DMS153 treated with DMSO at 0.1 percent for 48 hours (cell line): ENCODE results near the gene HIPK3.
"Not testable (repeated sequence)": the region's sequence is repeated elsewhere in the genome, so short reads cannot be mapped to it uniquely, and the experiment has no call there.

Source experiments
- DNase-seq: peaks from one replicate; lab custom pipeline; 2025; ENCODE audit not compliant: unreplicated experiment; lab: John Stamatoyannopoulos, UW

The HIPK3 gene

DNA sequence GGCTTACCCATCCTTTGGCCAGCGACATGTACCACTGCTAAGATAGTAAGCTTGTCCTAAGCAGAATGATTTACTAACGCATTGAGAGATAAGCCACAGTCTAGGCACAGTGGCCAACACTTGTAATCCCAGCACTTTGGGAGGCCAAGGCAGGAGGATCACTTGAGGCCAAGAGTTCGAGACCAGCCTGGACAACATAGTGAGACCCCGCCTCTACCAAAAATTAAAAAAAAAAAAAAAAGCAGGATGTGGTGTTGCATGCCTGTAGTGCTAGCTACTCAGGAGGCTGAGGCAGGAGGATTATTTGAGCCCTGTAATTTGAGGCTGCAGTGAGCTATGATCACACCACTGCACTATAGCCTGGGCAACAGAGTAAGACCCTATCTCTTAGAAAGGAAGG lies 93.1 kb downstream of the HIPK3 start:
- no peak for DNase-seq

DNA sequence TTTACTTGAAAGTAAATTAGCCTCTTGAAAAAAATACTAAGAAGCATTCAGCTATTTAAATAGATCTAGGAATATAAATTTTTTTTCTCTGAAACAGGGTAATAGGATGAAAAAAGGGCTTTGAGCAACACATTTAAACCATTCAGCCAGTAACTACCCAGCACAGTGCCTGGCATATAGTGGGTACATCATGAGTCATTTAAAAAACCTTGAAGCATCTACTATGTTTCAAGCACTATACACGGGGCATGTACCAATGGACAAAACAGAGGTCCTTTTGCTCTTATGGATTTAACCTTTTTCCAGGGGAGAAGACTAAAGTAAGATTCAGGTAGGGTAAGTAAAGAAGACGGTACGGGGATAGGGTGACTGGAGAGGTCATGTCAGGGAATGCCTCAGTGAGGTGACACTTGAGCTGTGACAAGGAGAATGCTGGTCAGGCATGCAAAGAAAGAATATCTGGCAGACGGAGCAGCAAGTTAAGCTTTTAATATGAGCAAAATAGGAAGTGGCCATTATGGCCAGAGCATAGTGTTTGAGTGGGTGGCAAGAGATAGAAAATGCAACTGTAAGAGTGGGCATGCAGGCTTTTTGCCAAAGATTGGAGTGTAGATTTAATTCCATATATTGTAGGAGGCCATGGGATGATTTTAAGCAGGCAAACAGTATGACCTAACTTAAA lies 101.1 kb downstream of the HIPK3 start:
- DNase-seq = no peak

DNA sequence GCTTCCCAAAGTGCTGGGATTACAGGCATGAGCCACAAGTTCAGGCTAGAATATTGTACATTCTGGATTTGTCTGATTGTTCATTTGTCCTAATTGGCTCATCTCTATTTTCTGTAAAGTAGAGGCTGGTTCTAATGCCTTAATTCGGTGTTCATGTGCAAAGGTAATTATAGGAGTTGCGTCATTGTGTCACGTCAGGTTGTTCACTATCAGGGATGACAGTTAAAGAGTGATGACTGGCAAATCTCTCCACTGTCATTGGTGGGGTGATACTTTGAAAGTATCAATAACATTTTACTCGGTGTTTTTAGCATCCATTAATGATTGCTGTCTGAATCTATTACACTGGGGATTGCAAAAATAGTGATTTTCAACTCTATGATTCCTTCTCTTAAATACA lies 103.5 kb downstream of the HIPK3 start:
- DNase-seq = no peak

DNA sequence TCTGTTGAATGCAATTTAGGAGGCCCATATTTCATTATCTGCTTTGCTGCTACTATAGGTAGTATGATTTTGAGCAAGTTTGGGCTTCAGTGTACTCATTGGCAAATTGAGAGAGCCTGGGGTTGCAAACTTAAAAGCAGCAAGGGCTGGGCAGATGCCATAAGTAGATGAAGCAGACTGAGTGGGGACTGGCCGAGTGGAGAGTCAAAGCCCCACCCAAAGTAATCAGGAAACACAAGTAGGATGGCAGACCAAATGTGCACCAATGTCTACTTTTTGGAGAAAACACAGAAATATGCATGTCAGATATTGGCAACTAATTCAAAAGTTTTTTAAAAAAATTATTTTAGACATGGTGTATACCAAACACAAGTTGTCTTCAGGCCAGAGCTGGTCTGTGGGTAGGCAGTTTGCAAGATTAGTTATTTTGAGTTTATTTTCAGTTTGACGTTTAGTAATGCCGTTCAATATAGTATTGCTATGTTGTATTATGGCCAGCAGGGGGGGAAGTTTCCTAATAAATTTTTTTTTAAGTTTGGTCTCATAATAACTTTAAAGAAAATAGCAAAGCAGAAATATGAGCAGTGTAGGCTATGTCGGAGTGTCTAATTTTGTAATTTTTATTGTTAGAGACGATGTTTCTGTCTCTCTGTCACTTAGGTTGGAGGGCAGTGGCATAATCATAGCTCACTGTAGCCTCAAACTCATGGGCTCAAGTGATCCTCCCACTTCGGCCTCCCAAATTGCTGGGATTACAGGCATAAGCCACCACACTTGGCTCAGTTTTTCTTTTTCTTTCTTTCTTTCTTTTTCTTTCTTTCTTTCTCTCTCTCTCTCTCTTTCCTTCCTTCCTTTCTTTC lies 105.1 kb downstream of the HIPK3 start:
- peak; percentile 40 for DNase-seq

DNA sequence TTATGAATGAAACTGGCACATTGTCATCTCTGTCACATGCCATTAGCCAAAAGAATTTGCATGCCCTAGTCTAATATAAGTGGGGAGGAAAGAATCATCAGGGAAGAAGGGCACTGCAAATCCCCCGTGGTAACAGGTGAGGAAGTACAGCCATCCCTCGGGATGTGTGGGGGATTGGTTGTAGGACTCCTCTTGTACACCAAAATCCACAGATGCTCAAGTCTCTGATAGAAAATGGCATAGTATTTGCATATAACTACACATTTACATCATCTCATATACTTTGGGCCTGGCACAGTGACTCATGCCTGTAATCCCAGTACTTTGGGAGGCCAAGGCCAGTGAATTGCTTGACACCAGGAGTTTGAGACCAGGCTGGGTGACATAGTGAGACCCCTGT lies 109.7 kb downstream of the HIPK3 start:
- no peak for DNase-seq

DNA sequence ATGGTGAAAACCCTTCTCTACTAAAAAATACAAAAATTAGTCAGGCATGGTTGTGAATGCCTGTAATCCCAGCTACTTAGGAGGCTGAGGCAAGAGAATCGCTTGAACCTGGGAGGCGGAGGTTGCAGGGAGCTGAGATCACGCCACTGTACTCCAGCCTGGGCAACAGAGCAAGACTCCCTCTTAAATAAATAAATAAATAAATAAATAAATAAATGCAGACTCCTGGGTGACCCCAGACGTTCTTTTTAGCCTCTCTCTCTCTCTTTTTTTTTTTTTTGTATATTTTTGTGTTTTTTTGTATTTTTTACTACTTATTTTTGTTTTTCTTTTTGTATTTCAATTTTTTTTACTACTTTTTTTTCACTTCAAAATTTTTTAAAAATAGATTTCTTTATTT lies 111.3 kb downstream of the HIPK3 start:
- DNase-seq = not testable (repeated sequence)

DNA sequence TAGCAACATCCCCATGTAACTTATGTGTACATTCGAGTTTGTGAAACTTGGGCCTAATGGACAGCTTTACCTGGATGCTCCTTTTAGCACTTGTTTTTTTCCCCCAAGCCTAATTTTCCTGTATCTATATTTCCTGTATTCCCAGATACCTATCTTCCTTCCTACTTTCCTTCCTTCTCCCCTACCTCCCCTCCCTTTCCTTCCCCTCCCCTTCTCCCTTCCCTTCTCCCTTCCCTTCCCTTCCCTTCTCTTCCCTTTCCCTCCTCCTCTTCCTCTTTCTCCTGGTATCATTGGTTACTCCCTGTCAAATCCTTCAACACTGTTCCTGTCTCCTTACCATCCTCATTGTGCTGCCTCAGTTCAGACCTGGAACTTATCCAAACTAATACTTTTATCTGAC lies 111.8 kb downstream of the HIPK3 start:
- DNase-seq = no peak

DNA sequence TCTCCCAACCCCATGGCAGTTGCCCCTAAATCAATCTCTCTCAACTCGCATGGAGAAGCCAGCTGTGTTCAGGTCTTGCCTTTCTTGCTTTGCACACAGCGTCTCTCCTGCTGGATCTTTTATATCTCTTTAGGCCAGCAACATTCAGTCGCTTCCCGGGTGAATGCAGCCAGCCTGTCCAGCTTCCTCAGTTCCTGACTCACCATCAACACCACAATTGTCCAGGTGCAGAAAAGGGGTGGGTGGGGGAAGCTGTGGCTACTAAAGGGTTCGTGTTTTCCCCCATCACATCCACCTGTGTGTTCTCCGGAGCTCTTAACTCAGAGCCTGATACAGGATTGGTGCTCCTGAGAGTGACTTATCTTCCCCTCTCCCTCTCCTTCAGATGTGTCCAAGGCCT lies 116.5 kb downstream of the HIPK3 start:
- no peak for DNase-seq

DNA sequence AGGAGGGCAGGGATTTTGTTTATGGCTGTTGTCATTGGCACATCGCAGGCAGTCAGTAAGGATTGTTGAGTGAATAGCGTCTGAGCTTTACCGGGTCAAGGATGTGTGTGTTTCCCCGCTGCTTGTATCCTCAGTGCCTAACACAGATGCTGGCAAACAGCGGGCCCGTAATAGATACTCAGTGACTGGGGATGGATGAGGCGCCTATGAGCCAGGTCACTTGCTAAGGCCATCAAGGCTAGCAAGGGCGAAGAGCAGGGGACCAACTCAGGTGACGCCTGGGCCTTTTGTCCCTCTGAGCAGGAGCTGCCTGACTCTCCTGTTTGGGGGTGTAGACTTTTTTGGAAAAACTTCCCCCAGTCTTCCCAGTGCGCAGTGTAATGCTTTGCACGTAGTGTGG lies 118.1 kb downstream of the HIPK3 start:
- no peak for DNase-seq

DNA sequence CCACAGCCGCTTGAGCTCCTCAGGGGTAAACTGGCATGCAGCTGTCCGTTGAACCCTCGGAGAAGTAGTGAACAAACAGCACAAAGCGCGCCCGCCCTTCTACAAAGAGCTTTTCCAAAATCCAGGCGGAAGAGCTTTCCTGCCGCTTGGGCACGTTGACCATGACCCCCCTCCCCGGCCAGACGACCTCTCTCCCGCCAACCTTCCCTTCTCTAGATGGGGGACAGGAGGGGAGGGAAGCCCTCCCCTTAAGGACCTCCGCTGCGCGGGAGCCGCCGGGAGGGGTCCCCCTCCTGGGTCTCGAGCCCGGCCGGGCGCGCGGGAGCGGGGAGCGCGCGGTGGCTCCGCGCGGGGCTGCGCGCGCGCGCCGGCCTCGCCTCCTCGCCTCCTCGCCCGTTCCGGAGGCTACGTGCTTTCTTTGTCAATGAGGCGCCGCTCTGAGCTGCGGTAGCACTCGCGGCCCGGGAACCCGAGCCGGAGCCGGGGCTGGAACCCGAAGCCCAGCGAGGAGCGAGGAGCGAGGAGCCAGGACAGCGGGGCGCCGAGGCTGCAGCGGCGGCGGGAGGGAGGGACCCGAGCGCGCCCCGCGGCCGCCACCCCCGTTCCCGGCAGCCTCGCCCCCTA lies 118.6 kb downstream of the HIPK3 start, which contains the start of gene KIAA1549L:
Gene KIAA1549L (plus strand): TSS at position 421 of the 624 bp plus-strand sequence.
- DNase-seq = no peak

DNA sequence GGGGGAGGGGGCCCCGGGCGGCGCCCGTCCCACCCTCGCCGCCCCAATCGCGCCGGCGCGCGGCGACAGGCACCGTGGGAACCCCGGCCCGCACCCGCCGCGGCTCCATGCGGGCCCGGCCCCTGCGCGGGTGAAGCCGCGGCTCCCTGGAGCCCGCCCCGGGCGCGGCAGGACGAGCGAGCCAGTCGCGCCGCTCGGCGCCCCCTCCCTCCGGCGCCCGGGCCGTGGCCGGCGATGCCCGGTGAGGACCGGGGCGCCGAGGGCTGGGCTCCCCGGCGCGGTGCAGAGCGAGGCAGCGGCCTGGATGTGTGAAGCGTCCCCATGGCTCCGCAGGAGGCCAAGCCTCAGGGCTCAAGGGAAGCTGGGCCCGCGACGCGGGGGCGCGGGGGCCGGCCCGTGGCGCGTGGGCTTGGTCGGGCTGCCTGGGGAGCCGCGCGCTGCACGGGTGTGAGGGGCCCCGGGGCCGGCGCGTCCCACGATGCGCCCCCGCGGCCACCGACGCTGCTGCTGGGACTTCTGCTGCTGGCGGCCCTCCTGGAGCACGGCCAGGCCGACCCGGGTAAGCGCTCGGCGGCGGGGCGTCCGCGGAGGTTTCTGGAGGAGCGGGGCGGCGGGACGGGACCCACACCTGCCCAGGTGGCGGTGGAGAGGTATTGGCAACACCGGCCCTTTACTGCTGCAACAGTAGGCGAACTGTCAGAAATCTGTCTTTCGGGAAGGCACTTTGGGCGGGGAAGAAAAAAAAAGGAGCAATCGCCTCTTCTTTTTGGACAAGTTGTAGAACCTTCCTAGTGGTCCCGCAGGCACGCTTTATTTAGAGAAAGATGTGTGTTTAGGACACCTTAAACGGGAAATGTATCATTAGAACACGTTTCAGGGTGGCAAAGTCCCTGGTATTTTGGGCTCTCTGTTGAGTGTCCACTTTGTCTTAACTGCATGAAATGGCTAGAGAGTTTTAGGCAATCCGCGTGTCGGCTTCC lies 119.4 kb downstream of the HIPK3 start:
- DNase-seq = no peak

DNA sequence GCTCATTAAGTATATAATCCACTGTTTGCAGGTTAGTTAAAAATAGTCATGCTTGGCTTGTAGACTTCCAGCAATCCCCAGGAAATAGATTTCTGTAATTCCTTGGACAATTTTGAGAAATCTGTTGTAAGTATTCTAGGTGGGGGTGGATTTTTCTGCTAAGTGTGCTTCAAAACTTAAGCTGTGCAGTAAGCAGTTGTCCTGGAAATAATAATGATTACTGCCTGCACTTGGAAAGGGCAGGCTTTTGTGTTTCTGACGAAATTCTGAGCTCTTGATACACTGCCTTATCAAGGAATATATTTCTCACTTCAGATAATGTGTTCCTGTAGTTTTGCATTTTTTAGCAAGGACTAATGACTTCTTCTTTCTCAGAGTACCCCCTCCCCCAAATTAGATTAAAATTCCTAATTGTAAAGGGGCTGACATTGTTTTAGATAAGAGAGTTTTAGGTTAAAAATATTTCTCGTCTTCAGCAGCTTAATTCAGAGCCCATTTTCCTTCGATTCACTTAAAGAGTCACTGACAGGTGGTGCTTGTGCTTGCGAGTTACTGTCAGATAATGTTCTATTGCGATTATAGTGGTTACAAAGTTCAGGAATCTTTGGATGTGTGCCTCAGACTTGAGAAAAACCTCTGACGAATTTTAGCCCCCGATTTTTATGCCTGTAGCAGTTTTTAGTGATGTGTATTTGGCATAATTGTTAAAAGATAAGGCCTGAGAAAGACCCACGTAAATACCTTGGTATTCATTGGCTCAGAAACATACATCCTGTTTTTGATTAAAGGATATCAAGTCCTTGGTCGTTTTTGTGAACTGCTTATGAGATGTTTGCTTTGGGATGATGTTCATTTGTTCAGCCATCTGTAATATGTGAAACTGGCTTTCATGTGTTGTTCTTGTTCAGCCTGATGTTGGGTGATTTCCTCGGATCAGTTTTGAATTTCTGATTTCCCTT lies 120.5 kb downstream of the HIPK3 start:
- no peak for DNase-seq

DNA sequence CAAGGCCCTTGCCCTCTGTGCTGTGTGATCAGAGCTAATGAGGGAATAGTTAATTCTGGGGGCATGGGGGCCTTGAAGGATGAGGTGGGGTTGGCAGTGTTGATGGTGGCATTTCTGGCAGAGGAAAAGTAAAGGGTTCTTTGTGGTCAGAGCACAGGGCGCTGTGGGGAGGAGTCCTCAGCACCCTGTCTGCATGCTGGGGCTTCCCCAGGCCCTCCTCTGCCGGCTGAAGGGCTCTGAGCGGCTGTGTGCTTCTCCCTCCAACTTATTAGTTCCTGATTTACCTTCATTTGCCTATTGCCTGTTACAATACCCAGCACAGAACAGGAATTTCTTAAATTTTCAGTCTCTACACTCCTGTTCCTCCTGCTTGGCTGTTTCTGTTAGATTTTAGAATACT lies 122.8 kb downstream of the HIPK3 start:
- DNase-seq = no peak

DNA sequence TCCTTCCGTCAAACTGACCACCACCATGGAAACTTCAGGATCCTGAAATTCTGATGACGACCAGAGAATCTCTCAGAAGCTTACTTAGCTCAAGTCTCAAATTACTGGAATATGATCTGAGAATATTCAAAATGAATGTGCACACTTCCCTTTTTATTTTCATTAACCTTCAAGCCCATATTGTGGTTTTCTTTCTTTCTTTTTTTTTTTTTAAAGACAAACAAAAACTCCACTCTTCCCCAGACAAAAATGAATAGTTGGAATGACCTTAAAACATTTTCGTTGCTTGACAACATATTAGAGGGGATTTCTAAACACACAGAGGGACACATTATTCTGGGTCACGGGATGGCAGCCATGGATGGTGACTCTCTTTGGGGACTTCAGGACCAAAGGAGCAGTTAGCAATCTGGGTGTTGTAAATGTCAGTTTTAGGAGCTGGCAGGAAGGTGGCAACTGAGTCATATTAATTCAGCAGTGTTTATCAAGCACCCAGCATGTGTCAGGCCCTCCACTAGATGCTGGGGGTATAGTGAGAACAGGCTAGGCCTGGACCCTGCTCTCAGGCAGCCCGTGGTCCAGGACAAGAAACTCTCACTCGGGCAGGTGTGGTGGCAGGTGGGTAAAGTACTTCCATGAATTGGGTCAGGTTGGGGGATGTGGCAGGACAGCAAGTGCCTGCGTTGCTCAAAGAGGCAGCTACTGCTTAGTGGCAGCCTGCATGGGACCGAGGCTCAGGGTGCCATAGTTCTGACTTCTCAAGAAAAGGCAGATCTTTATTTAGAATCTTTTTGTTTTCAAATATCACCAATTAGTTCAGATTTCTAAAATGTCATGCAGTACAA lies 126.1 kb downstream of the HIPK3 start:
- no peak for DNase-seq

DNA sequence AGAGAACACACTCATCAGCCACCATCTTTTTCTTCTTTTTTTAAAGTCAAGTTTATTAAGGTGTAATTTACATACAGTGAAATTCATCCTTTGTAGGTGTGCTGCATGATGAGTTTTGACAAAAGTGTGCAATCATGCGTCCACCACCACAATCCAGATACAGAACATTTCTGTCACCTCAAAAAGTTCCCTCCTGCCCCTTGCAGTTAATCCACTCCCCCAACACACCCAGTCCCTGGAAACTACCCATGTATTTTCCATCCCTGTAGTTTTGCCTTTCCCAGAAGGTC lies 126.7 kb downstream of the HIPK3 start:
- DNase-seq = no peak

DNA sequence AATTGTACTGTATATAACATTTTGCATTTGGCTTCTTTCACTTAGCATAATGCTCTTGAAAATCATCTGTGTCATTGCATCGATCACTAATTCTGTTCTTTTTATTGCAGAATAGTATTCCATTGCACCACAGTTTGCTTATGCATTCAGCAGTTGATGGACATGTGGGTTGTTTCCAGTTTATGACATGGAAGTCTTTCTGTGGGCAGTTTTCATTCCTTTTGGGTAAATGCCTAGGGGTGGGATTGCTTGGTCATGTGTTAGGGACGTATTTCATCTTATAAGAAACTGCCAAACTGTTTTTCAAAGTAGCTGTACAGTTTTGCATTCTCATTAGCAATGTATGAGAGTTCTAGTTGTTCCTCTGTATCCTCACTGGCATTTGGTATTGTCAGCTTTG lies 127.0 kb downstream of the HIPK3 start:
- DNase-seq = no peak

DNA sequence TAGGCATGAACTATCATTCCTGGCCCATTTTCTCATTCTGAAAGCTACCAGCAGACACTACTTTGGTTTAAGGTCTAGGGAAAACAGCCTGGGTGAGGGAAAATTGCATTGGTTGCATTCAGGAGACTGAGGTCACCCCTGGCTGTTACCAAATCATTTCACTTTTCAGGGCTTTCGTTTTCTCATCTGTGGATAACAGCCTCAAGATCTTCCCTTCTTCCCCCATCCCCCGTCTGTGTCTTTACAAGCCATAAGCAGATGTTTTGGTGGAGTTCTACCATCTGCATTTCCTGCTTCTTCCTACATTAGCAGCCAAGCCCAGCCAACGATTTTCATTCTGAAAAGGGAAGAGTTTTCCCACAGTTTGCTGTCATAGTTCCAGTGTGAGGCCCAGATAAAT lies 130.4 kb downstream of the HIPK3 start:
- no peak for DNase-seq

DNA sequence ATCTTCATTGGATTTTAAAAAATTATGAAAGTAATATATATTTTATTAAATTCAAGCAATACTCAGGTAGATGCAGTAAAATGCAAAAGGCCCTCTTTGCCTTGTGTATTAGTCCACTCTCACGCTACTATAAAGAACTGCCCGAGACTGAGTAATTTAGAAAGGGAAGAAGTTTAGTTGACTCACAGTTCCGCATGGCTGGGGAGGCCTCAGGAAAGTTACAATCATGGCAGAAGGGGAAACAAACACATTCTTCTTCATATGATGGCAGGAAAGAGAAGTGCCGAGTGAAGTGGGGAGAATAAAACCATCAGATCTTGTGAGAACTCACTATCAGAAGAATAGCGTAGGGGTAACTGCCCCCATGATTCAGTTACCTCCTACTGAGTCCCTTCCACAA lies 130.8 kb downstream of the HIPK3 start:
- DNase-seq = no peak
